Stimulated activated naive CD8-positive, alpha-beta T cell treated with anti-CD3 and anti-CD28 coated beads, Interleukin-15, Interleukin-2, amounts not matched to agents 100 U/mL and 50 U/mL, for 24 hours (primary cell): ENCODE measurements around the gene PTPDC1.
"Not testable (repeated sequence)": the region's sequence is repeated elsewhere in the genome, so short reads cannot be mapped to it uniquely, and the experiment has no call there.

ENCODE experiments used
- ATAC-seq: fragments of 150-1000 bp; cut with Tn5 transposase; one replicate; pipeline ENCODE4 v1.10.0; 2021
- DNase-seq: peaks from one replicate; pipeline ENCODE4 v3.0.0; 2021

The PTPDC1 gene

GRCh38 chr9:94086486-94087345 is 2.5 kb downstream of the PTPDC1 start:
- DNase-seq: no peak
- ATAC-seq: no peak

GRCh38 chr9:94094219-94095145 is 10.2 kb downstream of the PTPDC1 start:
- not testable (repeated sequence) for DNase-seq, ATAC-seq

GRCh38 chr9:94096819-94097577 is 12.7 kb downstream of the PTPDC1 start:
- ATAC-seq (no peak), DNase-seq (no peak)

GRCh38 chr9:94097788-94098414 is 13.6 kb downstream of the PTPDC1 start:
- DNase-seq: no peak
- ATAC-seq: no peak

- ATAC-seq (no peak), DNase-seq (no peak)
Observed at GRCh38 chr9:94100152-94100879, 16.1 kb downstream of the PTPDC1 start.

- DNase-seq (no peak), ATAC-seq (no peak)
Observed at GRCh38 chr9:94101162-94101853, 17.0 kb downstream of the PTPDC1 start.

GRCh38 chr9:94108584-94108983 is 24.3 kb downstream of the PTPDC1 start:
- DNase-seq (no peak), ATAC-seq (no peak)

GRCh38 chr9:94110821-94111252 is 26.6 kb downstream of the PTPDC1 start:
- DNase-seq: no peak
- no peak for ATAC-seq

GRCh38 chr9:94111446-94111845 is 27.2 kb downstream of the PTPDC1 start:
- no peak for DNase-seq
- no peak for ATAC-seq

- no peak for ATAC-seq
- DNase-seq: no peak
Observed at GRCh38 chr9:94112716-94113465, 28.6 kb downstream of the PTPDC1 start.

- ATAC-seq, DNase-seq: not testable (repeated sequence)
Observed at GRCh38 chr9:94120088-94120487, 35.8 kb downstream of the PTPDC1 start.

GRCh38 chr9:94120854-94121376 is 36.7 kb downstream of the PTPDC1 start:
- ATAC-seq (no peak), DNase-seq (no peak)

GRCh38 chr9:94126844-94127243 is 42.6 kb downstream of the PTPDC1 start:
- DNase-seq: no peak
- no peak for ATAC-seq

- ATAC-seq (no peak), DNase-seq (no peak)
Observed at GRCh38 chr9:94127806-94128205, 43.5 kb downstream of the PTPDC1 start.

GRCh38 chr9:94128580-94128979 is 44.3 kb downstream of the PTPDC1 start:
- DNase-seq (no peak), ATAC-seq (no peak)

- DNase-seq: no peak
- ATAC-seq: no peak
Observed at GRCh38 chr9:94134629-94135028, 50.4 kb downstream of the PTPDC1 start.

- DNase-seq (no peak), ATAC-seq (no peak)
Observed at GRCh38 chr9:94135222-94135621, 51.0 kb downstream of the PTPDC1 start.

- ATAC-seq (no peak), DNase-seq (no peak)
Observed at GRCh38 chr9:94139672-94140417, 55.6 kb downstream of the PTPDC1 start.

- DNase-seq: no peak
Observed at GRCh38 chr9:94140418-94140780, 56.1 kb downstream of the PTPDC1 start.

More at GRCh38 chr9:94140418-94140780, 56.1 kb downstream of the PTPDC1 start:
- no peak for ATAC-seq
